K562 (cell line): ENCODE measurements around the gene RINL. TPM values are rescaled to one million over a fixed set of nuclear protein-coding genes. Genes with fewer than 3 reads are reported as not detected.

Experiments
- CREB5 ChIP-seq: fragments of 250-450 bp; sonication (Bioruptor Pico); IDR thresholded peaks from 2 replicates; pipeline ENCODE4 v1.5.0; 2020; ENCODE audit warnings: mild to moderate bottlenecking
- FUS ChIP-seq: fragments of 200-400 bp; formaldehyde crosslinking; optimal IDR thresholded peaks from 2 replicates; pipeline ENCODE3; 2017; ENCODE audit warnings: low read depth, low read length
- GTF2A2 ChIP-seq: IDR thresholded peaks from 2 replicates; pipeline ENCODE4 v1.6.1; 2016; ENCODE audit warnings: mild to moderate bottlenecking, missing genetic modification characterization, missing compliant biosample characterization
- HBP1 ChIP-seq: fragments of 450-650 bp; formaldehyde crosslinking; IDR thresholded peaks from 2 replicates; pipeline ENCODE4 v1.4.0; 2022; ENCODE audit warnings: missing genetic modification characterization
- IRF2 ChIP-seq: sonication (generic); formaldehyde crosslinking; IDR thresholded peaks from 2 replicates; pipeline ENCODE4 v1.8.1; 2022; ENCODE audit warnings: mild to moderate bottlenecking, missing genetic modification reagents
- MTA2 ChIP-seq: fragments of 450-650 bp; IDR thresholded peaks from 2 replicates; pipeline ENCODE4 v1.6.1; 2016; ENCODE audit warnings: low read depth
- SMAD4 ChIP-seq: fragments of 250-450 bp; sonication (Bioruptor Pico); conservative IDR thresholded peaks from 2 replicates; pipeline ENCODE4 v1.8.0; 2021; ENCODE audit warnings: inconsistent platforms, mild to moderate bottlenecking, moderate library complexity
- XRCC4 ChIP-seq: IDR thresholded peaks from one replicate; pipeline ENCODE4 v1.6.1; 2011; ENCODE audit not compliant: insufficient read depth, insufficient read length; ENCODE audit errors: extremely low read depth
- ZBTB40 ChIP-seq, 2 experiments: fragments of 450-650 bp in 1 of 2; sonication (generic) in 1 of 2; formaldehyde crosslinking in 1 of 2; IDR thresholded peaks; 2 replicates each; pipeline versions ENCODE4 v1.7.1 to v1.9.0; 2016 to 2022; ENCODE audit warnings: inconsistent platforms in 1 of 2, mild to moderate bottlenecking in 1 of 2, missing genetic modification reagents in 1 of 2
- ZBTB43 ChIP-seq: sonication (generic); formaldehyde crosslinking; IDR thresholded peaks from 2 replicates; pipeline ENCODE4 v1.8.0; 2023; ENCODE audit warnings: mild to moderate bottlenecking, missing genetic modification reagents
- polyA plus RNA-seq, 8 experiments: library from polyadenylated mRNA; depleted of rRNA in 4 of 8; stranded (reverse) in 5 of 8; unstranded in 3 of 8; fragments of >200 nt; fragmentation: Nextera tagmentation in 2 of 8; fragmentation: Illumina TruSeq in 1 of 8; extraction: Ambion mirVana in 2 of 8; extraction: Trizol in 1 of 8; gene quantifications; 2 replicates each; pipeline versions ENCODE4 v1.2.1 to v1.2.3, GENCODE V29; 2011 to 2014; ENCODE audit warnings: inconsistent platforms in 1 of 8, missing spikeins in 1 of 8
- total RNA-seq, 7 experiments: library from RNA; depleted of rRNA in 6 of 7; stranded (reverse); fragments of >200 nt in 6 of 7; fragmentation: Illumina TruSeq in 2 of 7; extraction: Trizol in 2 of 7; gene quantifications; 2 replicates each; pipeline versions ENCODE4 v1.2.1 to v1.2.3, GENCODE V29; 2011 to 2021; ENCODE audit warnings: low replicate concordance in 1 of 7

RINL gene
- total and polyA plus RNA-seq, 9 of the 15 experiments (the other 6 are each of a cell fraction or from before 2014, with no cell fraction given), result 0.82 to 10.9 (median 4.9) TPM

DNA sequence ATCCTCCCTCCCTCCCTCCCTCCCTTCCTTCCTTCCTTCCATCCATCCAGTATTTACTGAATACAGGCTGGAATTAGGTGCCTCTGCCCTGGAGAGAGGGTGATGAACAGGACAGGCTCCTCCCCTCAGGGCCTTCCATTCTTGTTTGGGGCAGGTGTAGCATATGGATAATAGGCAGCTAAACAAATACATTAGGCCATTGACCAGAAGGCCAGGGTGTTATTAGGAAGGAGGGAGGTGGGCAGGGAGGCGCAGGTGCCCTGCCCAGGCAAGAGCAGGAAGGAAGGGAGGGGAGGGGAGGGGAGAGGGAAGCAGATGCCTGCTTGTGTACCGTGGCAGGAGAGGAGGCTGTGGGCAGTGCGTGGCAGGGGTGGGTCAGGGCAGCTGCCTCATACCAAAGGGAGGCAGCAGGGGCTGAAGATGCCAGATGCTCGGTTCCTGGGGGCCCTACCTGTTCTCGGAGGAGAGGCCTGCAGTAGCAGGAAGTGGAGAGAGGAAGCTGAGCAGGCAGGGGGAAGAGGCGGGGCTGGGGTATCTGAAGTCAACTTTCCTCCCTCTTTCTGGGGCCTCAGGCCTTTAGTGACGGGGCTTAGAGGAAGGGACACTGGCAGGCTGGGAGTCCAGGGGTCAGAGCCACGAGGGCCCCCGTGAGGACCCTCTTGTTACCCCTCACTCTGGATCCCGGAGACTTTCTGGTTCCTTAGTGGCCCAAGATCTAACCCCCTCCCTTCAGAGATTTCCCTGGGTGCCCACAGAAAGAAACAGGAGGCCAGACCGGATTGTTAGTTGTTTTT, at the start of gene RINL (continued):
- peak; percentile 76 for TF ChIP-seq ZBTB40 (IDR thresholded peaks at IDR 0.05)
- no peak for TF ChIP-seq ZBTB40 (CRISPR knock-in tag; IDR thresholded peaks at IDR 0.05)
- no peak for TF ChIP-seq IRF2 (CRISPR knock-in tag)
- TF ChIP-seq XRCC4, result no peak
- no peak for TF ChIP-seq FUS
- TF ChIP-seq HBP1 (CRISPR knock-in tag), result 0 out of 2 replicates have a peak, but pooled peaks have one; percentile 23
- no peak for TF ChIP-seq MTA2
- 0 out of 2 replicates have a peak, but pooled peaks have one; percentile 35 for TF ChIP-seq SMAD4 (CRISPR knock-in tag)
- no peak for TF ChIP-seq CREB5 (CRISPR knock-in tag)
- no peak for TF ChIP-seq GTF2A2
- TF ChIP-seq ZBTB43 (CRISPR knock-in tag), result no peak
